Measurements from ENCODE around the gene TARS1. TPM values are rescaled to one million over a fixed set of nuclear protein-coding genes. Genes with fewer than 3 reads are reported as not detected.
A peak's percentile ranks its signal among the peaks of the same experiment; 100 is the strongest.

TARS1 gene
- total RNA-seq, 2 experiments from 2014 or later, result 101 to 105 TPM

DNA sequence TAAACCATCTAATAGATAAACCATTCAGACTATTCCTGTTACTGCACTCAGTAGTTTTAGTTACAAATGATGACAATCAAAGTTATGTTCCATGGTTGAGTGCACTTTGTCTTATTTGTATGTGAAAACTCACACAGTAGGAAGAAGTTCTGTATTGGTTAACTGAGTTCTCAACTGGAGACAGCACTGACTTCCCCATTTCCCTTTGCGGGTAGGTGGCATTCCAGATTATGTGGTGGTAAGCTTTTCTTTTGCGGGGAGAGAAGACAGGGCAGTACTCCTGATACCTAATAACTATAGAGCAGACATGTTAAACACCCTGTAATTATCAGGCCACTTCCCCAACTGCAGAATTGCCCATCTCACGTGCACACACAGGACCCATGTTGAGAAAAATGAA lies 24.4 kb downstream of the TARS1 start:
- Histone ChIP-seq H3K4me2 (ENCODE audit: low read length) (no peak overlapping the region), H3K79me2 (ENCODE audit: insufficient read depth, low read depth, low read length) (no peaks in the 10 kb centered on the region), H4K20me1 (ENCODE audit: insufficient read depth, low read length) (no peaks in the 10 kb centered on the region), H3K9me3 (ENCODE audit: low read length) (no peaks in the 10 kb centered on the region), H3K27ac (ENCODE audit: low read depth, low read length, poor library complexity, severe bottlenecking) (no peak overlapping the region), H3K4me3 (ENCODE audit: low read depth, low read length, poor library complexity, severe bottlenecking) (no peak overlapping the region), H3K36me3 (ENCODE audit: insufficient read depth, low read length) (peaks cover 94% of the 10 kb centered on the region), H2AFZ (ENCODE audit: low read length) (no peak overlapping the region), H3K4me1 (ENCODE audit: insufficient read depth, low read length, poor library complexity, severe bottlenecking) (no peaks in the 10 kb centered on the region), H3K9me2 (ENCODE audit: insufficient read depth, low read length) (no peaks in the 10 kb centered on the region)
- TF ChIP-seq EZH2phosphoT487 (IDR thresholded peaks at IDR 0.05; ENCODE audit: borderline replicate concordance, low read depth, low read length), result no peak
- TF ChIP-seq, protein P1, sequence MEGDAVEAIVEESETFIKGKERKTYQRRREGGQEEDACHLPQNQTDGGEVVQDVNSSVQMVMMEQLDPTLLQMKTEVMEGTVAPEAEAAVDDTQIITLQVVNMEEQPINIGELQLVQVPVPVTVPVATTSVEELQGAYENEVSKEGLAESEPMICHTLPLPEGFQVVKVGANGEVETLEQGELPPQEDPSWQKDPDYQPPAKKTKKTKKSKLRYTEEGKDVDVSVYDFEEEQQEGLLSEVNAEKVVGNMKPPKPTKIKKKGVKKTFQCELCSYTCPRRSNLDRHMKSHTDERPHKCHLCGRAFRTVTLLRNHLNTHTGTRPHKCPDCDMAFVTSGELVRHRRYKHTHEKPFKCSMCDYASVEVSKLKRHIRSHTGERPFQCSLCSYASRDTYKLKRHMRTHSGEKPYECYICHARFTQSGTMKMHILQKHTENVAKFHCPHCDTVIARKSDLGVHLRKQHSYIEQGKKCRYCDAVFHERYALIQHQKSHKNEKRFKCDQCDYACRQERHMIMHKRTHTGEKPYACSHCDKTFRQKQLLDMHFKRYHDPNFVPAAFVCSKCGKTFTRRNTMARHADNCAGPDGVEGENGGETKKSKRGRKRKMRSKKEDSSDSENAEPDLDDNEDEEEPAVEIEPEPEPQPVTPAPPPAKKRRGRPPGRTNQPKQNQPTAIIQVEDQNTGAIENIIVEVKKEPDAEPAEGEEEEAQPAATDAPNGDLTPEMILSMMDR (conservative IDR thresholded peaks at IDR 0.05; ENCODE audit: low read length), result no peak
- DNase-seq (ENCODE audit: low spot score), result no peak
- ChIA-PET CTCF (ENCODE audit: unreplicated experiment) (no interaction called here), POLR2A (no interaction called here)
- intact Hi-C loops (cut with micrococcal nuclease; ENCODE audit: unreplicated experiment), result no loop called here
- no TSS peak for BruUV-seq (replicated peaks)

DNA sequence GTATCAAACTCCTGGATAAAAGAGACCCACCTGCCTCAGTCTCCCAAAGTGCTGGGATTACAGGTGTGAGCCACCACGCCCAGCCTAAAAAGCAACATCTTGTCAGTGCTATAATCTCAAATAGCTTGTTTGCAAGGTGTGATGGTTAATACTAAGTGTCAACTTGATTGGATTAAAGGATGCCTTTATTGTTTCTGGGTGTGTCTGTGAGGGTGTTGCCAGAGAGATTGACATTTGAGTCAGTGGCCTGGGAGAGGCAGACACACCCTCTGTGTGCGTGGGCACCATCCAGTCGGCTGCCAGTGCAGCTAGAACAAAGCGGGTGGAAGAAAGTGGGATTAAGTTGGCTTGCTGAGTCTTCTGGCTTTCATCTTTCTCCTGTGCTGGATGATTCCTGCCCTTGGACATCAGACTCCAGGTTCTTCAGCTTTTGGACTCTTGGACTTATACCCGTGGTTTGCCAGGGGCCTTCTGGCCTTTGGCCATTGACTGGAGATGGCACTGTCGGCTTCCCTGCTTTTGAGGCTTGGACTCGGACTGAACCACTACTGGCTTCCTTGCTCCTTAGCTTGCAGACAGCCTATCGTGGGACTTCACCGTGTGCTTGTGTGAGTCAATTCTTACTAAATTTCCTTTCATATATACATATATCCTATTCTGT lies 28.1 kb downstream of the TARS1 start:
- Histone ChIP-seq H3K9me3 (ENCODE audit: low read length) (no peaks in the 10 kb centered on the region), H3K79me2 (ENCODE audit: insufficient read depth, low read depth, low read length) (no peaks in the 10 kb centered on the region), H3K9me2 (ENCODE audit: insufficient read depth, low read length) (no peaks in the 10 kb centered on the region), H3K4me3 (ENCODE audit: low read depth, low read length, poor library complexity, severe bottlenecking) (no peak overlapping the region), H4K20me1 (ENCODE audit: insufficient read depth, low read length) (no peaks in the 10 kb centered on the region), H3K36me3 (ENCODE audit: insufficient read depth, low read length) (peaks cover 94% of the 10 kb centered on the region), H2AFZ (ENCODE audit: low read length) (no peak overlapping the region), H3K4me2 (ENCODE audit: low read length) (no peak overlapping the region), H3K4me1 (ENCODE audit: insufficient read depth, low read length, poor library complexity, severe bottlenecking) (no peaks in the 10 kb centered on the region), H3K27ac (ENCODE audit: low read depth, low read length, poor library complexity, severe bottlenecking) (no peak overlapping the region)
- DNase-seq (ENCODE audit: low spot score), result no peak
- CTCF ChIA-PET (ENCODE audit: unreplicated experiment), result no interaction called here
- no peak for TF ChIP-seq EZH2phosphoT487 (IDR thresholded peaks at IDR 0.05; ENCODE audit: borderline replicate concordance, low read depth, low read length)
- TF ChIP-seq, protein P1 (conservative IDR thresholded peaks at IDR 0.05; ENCODE audit: low read length), result no peak
- intact Hi-C loops (cut with micrococcal nuclease; ENCODE audit: unreplicated experiment), result no loop called here
- POLR2A ChIA-PET, result interaction anchor here (0.8 to 1.5 kb wide), 5 partner anchors 10 to 28 kb away, joined by 3 to 7 read pairs (median 4); no protein-coding TSS in a partner anchor
- BruUV-seq (replicated peaks), result no TSS peak

DNA sequence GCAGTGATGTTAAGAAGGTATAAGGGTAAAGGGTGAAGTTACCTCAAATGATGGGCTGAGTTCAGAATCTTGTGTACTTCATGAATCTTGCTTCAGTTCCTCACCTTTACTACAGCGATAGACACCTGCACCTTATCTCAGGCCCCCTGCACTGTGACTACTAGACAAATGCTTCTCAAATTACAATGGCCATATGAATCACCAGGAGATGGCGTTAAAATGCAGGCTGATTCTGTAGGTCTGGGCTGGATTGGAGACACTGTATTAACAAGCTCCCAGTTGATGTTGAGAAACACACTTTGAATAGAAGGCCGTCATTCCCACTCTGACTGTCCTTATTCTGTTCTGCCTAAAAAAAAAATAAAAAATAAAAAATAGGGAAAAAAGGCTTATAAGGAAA lies 29.8 kb downstream of the TARS1 start:
- Histone ChIP-seq H3K79me2 (ENCODE audit: insufficient read depth, low read depth, low read length) (no peaks in the 10 kb centered on the region), H3K27ac (ENCODE audit: low read depth, low read length, poor library complexity, severe bottlenecking) (no peak overlapping the region), H3K36me3 (ENCODE audit: insufficient read depth, low read length) (peaks cover 98% of the 10 kb centered on the region), H3K4me1 (ENCODE audit: insufficient read depth, low read length, poor library complexity, severe bottlenecking) (no peaks in the 10 kb centered on the region), H3K9me2 (ENCODE audit: insufficient read depth, low read length) (no peaks in the 10 kb centered on the region), H3K4me2 (ENCODE audit: low read length) (no peak overlapping the region), H3K4me3 (ENCODE audit: low read depth, low read length, poor library complexity, severe bottlenecking) (no peak overlapping the region), H4K20me1 (ENCODE audit: insufficient read depth, low read length) (no peaks in the 10 kb centered on the region), H2AFZ (ENCODE audit: low read length) (no peak overlapping the region), H3K9me3 (ENCODE audit: low read length) (no peaks in the 10 kb centered on the region)
- intact Hi-C loops (cut with micrococcal nuclease; ENCODE audit: unreplicated experiment), result no loop called here
- DNase-seq (ENCODE audit: low spot score), result peak; percentile 13
- ChIA-PET POLR2A (no interaction called here), CTCF (ENCODE audit: unreplicated experiment) (no interaction called here)
- TF ChIP-seq, protein P1 (conservative IDR thresholded peaks at IDR 0.05; ENCODE audit: low read length), result peak; percentile 46
- TF ChIP-seq EZH2phosphoT487 (IDR thresholded peaks at IDR 0.05; ENCODE audit: borderline replicate concordance, low read depth, low read length), result no peak
- BruUV-seq (replicated peaks), result no TSS peak
